CD4-positive, alpha-beta T cell treated with Interleukin-15 for 4 hours (primary cell): Measurements from ENCODE around the gene CCDC82.

ENCODE experiments used
- DNase-seq: peaks from one replicate; pipeline ENCODE4 v3.0.0-alpha.2; 2020; ENCODE audit warnings: low spot score

CCDC82 gene

GRCh38 chr11:96361778-96362177 lies 27.9 kb downstream of the CCDC82 start:
- DNase-seq: no peak

GRCh38 chr11:96358321-96358720 lies 31.4 kb downstream of the CCDC82 start:
- no peak for DNase-seq

DNA sequence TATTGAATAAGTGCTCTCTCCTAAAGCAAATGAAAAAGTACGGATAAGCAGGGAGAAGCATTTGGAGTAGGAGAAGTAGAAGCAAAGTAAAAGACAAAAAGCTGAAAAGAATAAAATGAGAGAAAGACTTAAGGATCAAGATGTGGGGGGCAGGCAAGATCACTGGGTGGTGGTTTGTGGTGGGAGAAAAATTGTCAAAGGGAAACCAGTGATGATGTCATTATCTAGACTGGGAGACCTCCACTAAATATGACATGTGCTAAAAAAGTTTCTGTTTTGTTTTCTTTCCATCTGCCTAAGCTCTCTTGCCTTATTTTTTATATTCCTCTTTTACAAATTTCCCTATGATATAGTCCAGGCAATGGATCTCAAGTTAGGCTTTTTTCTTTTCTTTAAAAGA lies 31.9 kb downstream of the CCDC82 start:
- DNase-seq: no peak

DNA sequence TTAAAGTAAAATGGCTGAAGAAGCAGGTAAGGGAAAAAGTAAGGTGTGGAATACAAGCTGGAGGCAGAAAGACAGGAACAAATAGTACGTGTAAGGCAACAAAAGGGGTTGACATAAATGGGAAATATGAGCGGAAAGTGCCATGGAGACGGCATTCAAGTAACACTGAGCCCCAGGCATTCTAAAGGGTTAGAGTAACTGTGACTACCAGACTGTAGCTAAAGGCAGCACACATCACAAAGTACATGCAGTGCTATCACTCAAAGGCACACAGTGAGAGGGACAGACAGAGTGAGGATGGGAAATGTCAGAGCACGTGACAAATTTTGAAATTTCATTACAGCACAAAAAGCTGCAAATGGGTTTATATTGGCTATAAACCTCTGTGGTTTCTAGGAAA lies 32.9 kb downstream of the CCDC82 start:
- DNase-seq: no peak

GRCh38 chr11:96342961-96343711 lies 46.6 kb downstream of the CCDC82 start, which contains the start of gene MAML2:
Gene MAML2 (minus strand): TSS chr11:96343195. CDS start chr11:96341895, 1,300 bp downstream.
- peak; percentile 93 for DNase-seq

DNA sequence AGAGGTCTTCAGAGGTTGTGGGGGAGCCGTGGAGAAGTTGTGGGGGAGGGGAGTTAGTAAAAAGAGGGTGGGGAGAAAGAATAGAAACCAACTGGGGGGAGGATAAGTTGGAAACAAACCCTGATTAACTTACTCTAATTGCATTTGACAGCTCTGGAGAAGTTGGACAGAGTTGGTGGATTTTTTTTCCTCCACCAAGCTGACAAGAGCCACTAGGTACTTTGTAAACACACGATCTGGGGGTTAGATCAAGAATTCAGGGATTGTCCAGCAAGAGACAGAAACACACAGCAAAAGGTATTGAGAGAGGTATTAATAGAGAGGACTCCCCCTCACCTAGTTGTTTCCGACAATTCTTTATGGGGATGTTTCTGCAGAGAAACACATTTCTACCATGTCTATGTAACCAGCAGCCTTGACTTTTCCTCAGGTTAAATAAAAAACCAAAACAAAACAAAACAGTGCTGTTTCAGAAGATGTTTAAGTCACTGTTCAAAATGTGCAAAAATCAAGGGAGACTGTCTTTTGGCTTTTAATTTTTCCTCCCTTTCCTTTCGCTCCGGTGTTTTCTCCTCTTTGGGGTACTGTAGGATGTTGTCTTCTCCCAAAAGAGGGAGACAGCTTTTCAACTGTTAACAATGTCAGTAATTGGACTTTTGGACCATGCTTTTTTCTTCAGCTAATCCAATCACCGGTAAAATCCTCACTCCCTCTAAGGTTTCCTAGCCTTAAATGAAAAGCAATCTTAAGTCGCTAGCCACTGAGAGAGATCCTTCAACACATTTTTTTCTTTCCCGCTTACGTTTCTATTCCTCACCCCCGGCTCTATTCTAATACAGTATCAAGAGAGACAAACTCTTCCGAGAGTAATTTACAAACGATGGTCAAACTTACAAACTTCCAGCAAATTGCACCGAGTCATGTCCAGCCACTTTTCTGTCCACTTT lies 47.4 kb downstream of the CCDC82 start:
- peak; percentile 5 for DNase-seq

GRCh38 chr11:96341211-96342013 lies 48.3 kb downstream of the CCDC82 start:
- DNase-seq: peak; percentile 67

GRCh38 chr11:96340555-96340885 lies 49.2 kb downstream of the CCDC82 start:
- no peak for DNase-seq

DNA sequence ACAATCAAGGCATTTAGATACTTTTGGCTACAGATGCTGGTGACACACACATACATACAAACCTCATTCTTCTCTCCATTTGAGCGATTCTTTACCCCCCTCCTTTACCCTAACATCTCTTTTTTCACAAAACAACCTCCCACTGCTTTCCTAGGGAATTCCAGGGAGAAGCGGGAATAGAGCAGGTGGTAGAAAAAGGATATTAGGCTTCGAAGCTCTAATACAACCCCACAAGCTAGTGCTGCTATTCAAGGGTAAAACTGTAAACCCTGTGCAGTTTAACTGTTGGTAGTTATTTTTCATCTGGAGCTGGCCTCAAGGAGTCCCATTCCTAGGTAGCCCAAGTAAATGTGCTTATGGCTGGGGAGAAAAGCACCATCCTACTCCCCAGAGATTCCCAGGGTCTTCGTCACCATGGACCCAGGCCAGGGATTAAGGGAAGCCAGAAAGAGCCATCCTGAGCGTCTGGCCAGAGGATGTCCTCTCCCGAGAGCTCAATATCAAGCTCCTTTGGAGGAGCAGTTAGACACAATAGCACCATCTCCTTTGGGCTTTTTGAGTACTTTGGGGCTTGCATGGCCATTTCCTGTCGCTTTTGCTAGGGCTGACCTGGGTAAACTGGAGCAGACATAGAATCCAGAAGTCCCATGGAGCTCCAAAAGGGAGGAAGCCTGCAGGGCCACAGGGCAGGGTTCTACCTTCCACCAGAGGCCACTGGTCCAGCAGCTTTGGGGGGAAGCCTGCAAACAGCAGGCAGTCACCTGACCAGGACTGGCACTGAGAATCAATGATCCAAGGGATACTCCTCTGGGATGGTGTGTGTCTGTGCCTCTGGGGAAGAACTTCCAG lies 49.8 kb downstream of the CCDC82 start:
- DNase-seq: no peak

GRCh38 chr11:96338910-96339705 lies 50.6 kb downstream of the CCDC82 start:
- peak; percentile 49 for DNase-seq

DNA sequence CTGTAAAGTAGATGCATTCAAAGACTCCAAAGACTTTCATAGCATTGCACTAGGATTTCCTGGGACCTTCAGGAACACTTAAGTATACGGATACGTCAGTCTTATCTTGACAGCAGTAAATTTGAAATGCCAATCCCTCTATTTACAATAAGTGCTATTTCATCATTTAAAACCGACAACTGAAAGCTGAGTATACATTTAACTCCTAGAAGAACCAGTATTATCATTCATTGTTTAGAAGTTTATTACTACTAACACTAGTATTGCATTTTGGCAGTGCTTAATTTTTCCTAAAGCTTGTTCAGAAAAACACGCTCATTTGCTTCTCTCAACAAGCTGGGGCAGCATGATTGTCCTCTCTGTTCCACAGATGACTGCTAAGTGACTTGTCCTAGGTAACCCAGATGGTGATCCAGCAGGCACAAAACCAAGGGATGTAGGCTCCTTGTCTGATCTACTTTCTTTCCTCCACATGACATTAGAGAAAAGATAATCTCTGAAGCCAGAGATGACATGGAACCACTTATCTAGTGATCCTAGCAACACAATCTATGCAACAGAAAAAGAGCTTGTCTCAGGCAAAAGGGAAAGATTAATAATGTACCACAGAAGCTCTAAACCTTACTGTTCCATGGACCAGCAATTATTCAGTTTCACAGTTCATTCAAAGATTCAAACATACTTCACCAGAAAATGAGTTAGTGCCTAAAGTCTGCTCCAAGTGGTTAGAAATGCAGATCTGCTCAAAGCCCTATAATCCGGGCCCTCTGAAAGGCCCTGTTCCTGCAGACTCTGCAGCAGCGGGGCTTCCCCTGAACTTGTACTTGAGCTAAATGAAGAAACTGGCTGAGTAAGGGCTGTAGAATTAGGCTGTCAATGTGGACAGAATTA lies 51.9 kb downstream of the CCDC82 start:
- peak; percentile 41 for DNase-seq

- DNase-seq: no peak
These were observed 54.3 kb downstream of the CCDC82 start for GRCh38 chr11:96335388-96335787.

DNA sequence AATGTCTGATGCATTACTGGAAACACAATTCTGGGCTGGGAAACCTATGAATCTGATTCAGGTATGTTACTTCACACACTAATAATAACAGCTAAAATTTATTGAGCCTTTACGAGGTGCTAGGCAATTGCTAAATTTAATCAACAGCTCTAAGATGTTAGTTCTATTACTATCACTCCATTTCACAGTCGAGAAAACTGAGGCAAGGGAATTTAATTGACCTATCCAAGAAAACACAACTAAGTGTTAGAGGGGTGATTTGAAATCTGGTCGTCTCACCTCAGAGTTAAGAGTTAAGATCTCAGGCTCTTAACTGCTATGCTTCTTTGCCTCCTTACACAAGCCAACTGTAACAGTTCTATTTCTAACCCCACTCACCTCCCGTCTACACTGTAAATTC lies 55.5 kb downstream of the CCDC82 start:
- DNase-seq: no peak

DNA sequence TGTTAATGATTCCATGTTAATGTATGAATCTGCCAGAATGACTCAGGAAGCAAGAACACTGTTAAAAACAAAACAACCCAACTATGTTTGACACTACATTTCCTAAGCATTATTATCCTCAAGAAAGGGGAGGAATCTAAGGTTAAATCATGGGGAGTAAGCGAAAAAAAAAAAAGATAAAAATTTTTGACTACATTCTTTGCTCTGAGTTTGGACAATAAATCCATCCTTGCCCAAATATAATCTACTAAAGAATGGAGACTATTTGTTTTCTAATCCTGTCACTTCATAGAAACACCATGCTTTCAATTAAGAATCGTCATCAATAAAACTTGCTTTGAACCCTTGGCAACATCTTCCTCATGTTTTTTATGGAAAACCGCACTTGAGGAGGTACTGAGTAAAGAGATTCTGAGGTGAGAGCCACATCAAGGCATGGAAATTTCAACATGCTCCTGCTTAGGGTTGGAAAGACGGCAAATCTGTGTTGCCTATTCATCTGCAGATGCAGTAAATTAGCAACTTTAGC lies 56.5 kb downstream of the CCDC82 start:
- no peak for DNase-seq

- no peak for DNase-seq
These were observed 57.5 kb downstream of the CCDC82 start for GRCh38 chr11:96332126-96332771.

GRCh38 chr11:96331699-96332116 lies 58.0 kb downstream of the CCDC82 start:
- no peak for DNase-seq

DNA sequence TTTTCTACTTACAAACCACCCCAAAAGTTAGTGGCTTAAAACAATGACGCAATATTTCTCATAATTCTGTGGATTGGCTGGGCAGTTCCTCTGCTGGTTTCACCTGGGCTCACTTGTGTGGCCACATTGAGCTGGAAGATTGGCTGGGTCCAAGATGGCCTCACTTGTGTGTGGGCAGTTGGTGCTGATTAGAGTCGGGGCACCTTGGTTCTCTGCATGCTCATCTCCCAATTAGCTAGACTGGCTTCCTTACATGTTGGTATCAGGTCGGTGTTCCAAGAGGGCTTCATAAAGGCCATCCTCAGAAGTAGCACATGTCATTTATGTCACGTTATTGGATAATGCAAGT lies 59.2 kb downstream of the CCDC82 start:
- no peak for DNase-seq

DNA sequence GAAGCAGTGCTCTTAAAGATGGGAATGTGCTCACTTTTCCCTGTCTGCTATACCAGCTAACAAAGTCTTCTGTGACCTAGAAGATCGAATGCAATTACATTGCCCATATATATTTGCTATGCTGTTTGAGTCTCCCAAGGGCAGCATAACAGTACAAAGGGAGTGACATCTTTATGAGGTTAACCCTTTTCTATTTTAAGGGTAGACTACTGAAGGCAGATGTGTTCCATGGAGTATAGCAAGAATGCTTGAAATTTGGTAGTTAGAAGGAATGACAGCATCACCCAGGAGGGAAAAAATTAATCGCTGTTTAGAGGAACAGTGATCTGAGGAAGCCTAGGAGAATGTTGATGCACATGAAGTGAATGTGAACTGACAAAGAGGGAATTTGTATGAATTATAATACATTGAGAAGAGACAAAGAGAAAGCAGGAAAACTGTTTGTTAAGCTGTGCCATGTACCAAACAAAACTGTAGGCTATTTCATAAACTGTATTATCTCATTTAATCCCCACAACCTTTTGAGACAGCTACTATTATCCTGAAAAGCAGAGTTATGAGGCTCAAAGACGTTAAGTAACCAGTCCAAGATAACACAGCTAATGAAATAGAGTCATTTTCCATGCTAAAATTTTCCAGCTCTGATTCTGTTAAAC lies 59.7 kb downstream of the CCDC82 start:
- DNase-seq: no peak
